Myocyte (in vitro differentiated cells): ENCODE data around the gene HSD17B13. TPM values are rescaled to one million over a fixed set of nuclear protein-coding genes. Genes with fewer than 3 reads are reported as not detected.

Experiments
- DNase-seq: peaks from one replicate; pipeline ENCODE4 v3.0.0-alpha.2; 2012; ENCODE audit warnings: low read depth
- polyA plus RNA-seq: library from polyadenylated mRNA; unstranded; fragments of >200 nt; gene quantifications from one replicate; pipeline ENCODE4 v1.2.1, GENCODE V29; 2012; ENCODE audit warnings: missing spikeins
- total RNA-seq: library from RNA; depleted of rRNA; stranded (reverse); fragments of >200 nt; gene quantifications from 2 replicates; pipeline ENCODE4 v1.2.3, GENCODE V29; 2014

Gene HSD17B13
- total RNA-seq: not detected in 2 replicates
- polyA plus RNA-seq: 0.04 TPM

GRCh38 chr4:87322754-87323153 lies at the start of gene HSD17B13:
TSS of gene HSD17B13 (minus strand) at chr4:87322882. CDS start at chr4:87322841, 41 bp downstream.
- no peak for DNase-seq

GRCh38 chr4:87370068-87370467 lies 47.4 kb upstream of the HSD17B13 start:
- no peak for DNase-seq

- DNase-seq: no peak
Measured at GRCh38 chr4:87366521-87367162, 44.0 kb upstream of the HSD17B13 start.

- no peak for DNase-seq
Measured at GRCh38 chr4:87365348-87365747, 42.7 kb upstream of the HSD17B13 start.

- no peak for DNase-seq
Measured at GRCh38 chr4:87363552-87363951, 40.9 kb upstream of the HSD17B13 start.

GRCh38 chr4:87360338-87360935 lies 37.8 kb upstream of the HSD17B13 start:
- no peak for DNase-seq

GRCh38 chr4:87359258-87359657 lies 36.6 kb upstream of the HSD17B13 start:
- no peak for DNase-seq

- DNase-seq: no peak
Measured at GRCh38 chr4:87356832-87357526, 34.3 kb upstream of the HSD17B13 start.

- peak; percentile 33 for DNase-seq
Measured at GRCh38 chr4:87354168-87355102, 31.8 kb upstream of the HSD17B13 start.

GRCh38 chr4:87353592-87353991 lies 30.9 kb upstream of the HSD17B13 start:
- peak; percentile 73 for DNase-seq

- no peak for DNase-seq
Measured at GRCh38 chr4:87345139-87345538, 22.5 kb upstream of the HSD17B13 start.

- DNase-seq: no peak
Measured at GRCh38 chr4:87342872-87343271, 20.2 kb upstream of the HSD17B13 start.

- DNase-seq: peak; percentile 82
Measured at GRCh38 chr4:87341954-87342635, 19.4 kb upstream of the HSD17B13 start.

- peak; percentile 75 for DNase-seq
Measured at GRCh38 chr4:87339440-87339839, 16.8 kb upstream of the HSD17B13 start.

- no peak for DNase-seq
Measured at GRCh38 chr4:87337361-87337760, 14.7 kb upstream of the HSD17B13 start.

GRCh38 chr4:87333267-87333666 lies 10.6 kb upstream of the HSD17B13 start:
- no peak for DNase-seq

- no peak for DNase-seq
Measured at GRCh38 chr4:87330761-87331160, 8.1 kb upstream of the HSD17B13 start.

- DNase-seq: no peak
Measured at GRCh38 chr4:87327136-87327535, 4.5 kb upstream of the HSD17B13 start.

- no peak for DNase-seq
Measured at GRCh38 chr4:87326460-87326859, 3.8 kb upstream of the HSD17B13 start.

- DNase-seq: no peak
Measured at GRCh38 chr4:87321888-87322287, 794 bp downstream of the HSD17B13 start.

GRCh38 chr4:87317527-87317926 lies 5.2 kb downstream of the HSD17B13 start:
- DNase-seq: no peak
